ENCODE measurements around the gene MLXIPL.
"Not testable (repeated sequence)": the region's sequence is repeated elsewhere in the genome, so short reads cannot be mapped to it uniquely, and the experiment has no call there.

DNA sequence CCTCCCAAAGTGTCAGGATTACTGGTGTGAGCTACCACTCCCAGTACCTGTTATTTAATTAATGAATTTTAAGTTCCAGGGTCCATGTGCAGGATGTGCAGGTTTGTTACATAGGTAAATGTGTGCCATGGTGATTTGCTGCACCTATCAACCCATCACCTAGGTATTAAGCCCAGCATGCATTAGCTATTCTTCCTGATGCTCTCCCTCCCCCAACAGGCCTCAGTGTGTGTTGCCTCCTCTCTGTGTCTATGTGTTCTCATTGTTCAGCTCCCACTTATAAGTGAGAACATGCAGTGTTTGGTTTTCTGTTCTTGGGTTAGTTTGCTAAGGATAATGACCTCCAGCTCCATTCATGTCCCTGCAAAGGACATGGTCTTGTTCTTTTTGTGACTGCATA is 57.9 kb downstream of the MLXIPL start:
- TF ChIP-seq GABPA (IDR thresholded peaks at IDR 0.05 in 1 of 2, conservative IDR thresholded peaks at IDR 0.05 in 1 of 2); CTCF (IDR thresholded peaks at IDR 0.05; ENCODE audit: low read depth, low read length, missing input control); YY1 (IDR thresholded peaks at IDR 0.05); RAD21 (IDR thresholded peaks at IDR 0.05): not testable (repeated sequence)

Measured in liver (tissue), 3 donors.